ENCODE results near the gene DPP6. TPM values are rescaled to one million over a fixed set of nuclear protein-coding genes. Genes with fewer than 3 reads are reported as not detected.
A peak's percentile ranks its signal among the peaks of the same experiment; 100 is the strongest.

DPP6 gene
- total and polyA plus RNA-seq, 2 experiments from 2014 or later: not detected

DNA sequence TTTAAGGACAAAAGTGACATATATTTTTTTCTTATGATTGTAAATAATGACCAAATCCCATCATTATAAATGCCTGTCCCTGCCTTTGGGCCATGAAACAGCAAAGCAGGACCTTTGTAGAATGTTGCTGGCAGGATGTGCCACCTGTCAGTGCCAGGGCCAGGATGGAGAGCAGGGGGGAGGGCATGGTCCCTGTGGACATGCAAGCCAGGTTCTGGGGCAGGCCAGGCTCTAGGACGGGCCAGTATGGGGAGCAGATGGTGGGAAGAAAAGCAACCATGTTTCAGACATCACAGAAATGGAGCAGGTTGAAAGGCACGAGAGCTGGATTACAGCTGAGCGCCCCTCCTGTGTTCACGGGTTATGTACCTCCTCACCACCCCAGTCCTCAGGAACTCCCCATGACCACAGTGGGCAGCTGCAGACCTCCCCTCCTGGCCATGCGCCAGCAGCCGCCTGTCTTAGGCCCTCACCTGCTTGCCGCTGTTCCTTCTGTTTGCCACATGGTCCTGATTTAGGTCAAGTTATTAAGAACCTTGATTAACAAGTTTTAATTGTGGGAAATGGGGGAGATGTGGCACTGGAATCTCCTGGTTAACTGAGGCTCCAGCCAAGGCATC lies 740.3 kb downstream of the DPP6 start (continued):
- TF ChIP-seq ETS1 (IDR thresholded peaks at IDR 0.05) (no peak), ZNF114 (CRISPR knock-in tag; IDR thresholded peaks at IDR 0.05) (no peak), EZH2 (IDR thresholded peaks at IDR 0.05; ENCODE audit: low read depth, unreplicated experiment) (no peak), JUNB (IDR thresholded peaks at IDR 0.05; ENCODE audit: unreplicated experiment) (no peak), POLR2AphosphoS5 (IDR thresholded peaks at IDR 0.05; ENCODE audit: low read depth) (no peak), STAT1 (IDR thresholded peaks at IDR 0.05; ENCODE audit: unreplicated experiment) (no peak)
- TF ChIP-seq, protein P1, sequence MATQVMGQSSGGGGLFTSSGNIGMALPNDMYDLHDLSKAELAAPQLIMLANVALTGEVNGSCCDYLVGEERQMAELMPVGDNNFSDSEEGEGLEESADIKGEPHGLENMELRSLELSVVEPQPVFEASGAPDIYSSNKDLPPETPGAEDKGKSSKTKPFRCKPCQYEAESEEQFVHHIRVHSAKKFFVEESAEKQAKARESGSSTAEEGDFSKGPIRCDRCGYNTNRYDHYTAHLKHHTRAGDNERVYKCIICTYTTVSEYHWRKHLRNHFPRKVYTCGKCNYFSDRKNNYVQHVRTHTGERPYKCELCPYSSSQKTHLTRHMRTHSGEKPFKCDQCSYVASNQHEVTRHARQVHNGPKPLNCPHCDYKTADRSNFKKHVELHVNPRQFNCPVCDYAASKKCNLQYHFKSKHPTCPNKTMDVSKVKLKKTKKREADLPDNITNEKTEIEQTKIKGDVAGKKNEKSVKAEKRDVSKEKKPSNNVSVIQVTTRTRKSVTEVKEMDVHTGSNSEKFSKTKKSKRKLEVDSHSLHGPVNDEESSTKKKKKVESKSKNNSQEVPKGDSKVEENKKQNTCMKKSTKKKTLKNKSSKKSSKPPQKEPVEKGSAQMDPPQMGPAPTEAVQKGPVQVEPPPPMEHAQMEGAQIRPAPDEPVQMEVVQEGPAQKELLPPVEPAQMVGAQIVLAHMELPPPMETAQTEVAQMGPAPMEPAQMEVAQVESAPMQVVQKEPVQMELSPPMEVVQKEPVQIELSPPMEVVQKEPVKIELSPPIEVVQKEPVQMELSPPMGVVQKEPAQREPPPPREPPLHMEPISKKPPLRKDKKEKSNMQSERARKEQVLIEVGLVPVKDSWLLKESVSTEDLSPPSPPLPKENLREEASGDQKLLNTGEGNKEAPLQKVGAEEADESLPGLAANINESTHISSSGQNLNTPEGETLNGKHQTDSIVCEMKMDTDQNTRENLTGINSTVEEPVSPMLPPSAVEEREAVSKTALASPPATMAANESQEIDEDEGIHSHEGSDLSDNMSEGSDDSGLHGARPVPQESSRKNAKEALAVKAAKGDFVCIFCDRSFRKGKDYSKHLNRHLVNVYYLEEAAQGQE (IDR thresholded peaks at IDR 0.05; ENCODE audit: unreplicated experiment): no peak

GRCh38 chr7:154794147-154794780 lies 742.1 kb downstream of the DPP6 start:
- Histone ChIP-seq H3K4me2 (no peak overlapping the region), H3K27ac (ENCODE audit: low read depth) (no peak overlapping the region), H2AFZ (no peak overlapping the region), H3K79me2 (replicated peaks; ENCODE audit: insufficient read depth) (no peaks in the 10 kb centered on the region), H3F3A (replicated peaks; ENCODE audit: low read depth) (no peaks in the 10 kb centered on the region), H3K9me2 (ENCODE audit: insufficient read depth) (no peaks in the 10 kb centered on the region), H3K27me3 (ENCODE audit: insufficient read depth) (no peaks in the 10 kb centered on the region), H3K4me1 (ENCODE audit: insufficient read depth) (no peaks in the 10 kb centered on the region), H3K36me3 (ENCODE audit: insufficient read depth) (peaks cover 1% of the 10 kb centered on the region; the same call in 1 of the 2 replicates), H3K4me3 (no peak overlapping the region), H4K20me1 (replicated peaks; ENCODE audit: insufficient read depth) (no peaks in the 10 kb centered on the region)
- Mint-ChIP-seq H3K27me3 (ENCODE audit: insufficient read depth, low read depth, poor library complexity) (peaks cover 12% of the 10 kb centered on the region), H3K4me1 (peaks cover 7% of the 10 kb centered on the region), H3K4me3 (peak overlapping the region; percentile 65; the same call in 2 of the 3 replicates), H3K9me3 (no peaks in the 10 kb centered on the region), H3K27ac (0 out of 2 replicates have a peak overlapping the region, but pooled peaks have one; percentile 65), H3K36me3 (ENCODE audit: low read depth) (no peaks in the 10 kb centered on the region)
- peak; percentile 94 for ATAC-seq
- no peak for DNase-seq (ENCODE audit: low spot score)
- no peak for TF ChIP-seq JUNB (IDR thresholded peaks at IDR 0.05; ENCODE audit: unreplicated experiment)
- no peak for TF ChIP-seq STAT1 (IDR thresholded peaks at IDR 0.05; ENCODE audit: unreplicated experiment)
- no peak for TF ChIP-seq POLR2AphosphoS5 (IDR thresholded peaks at IDR 0.05; ENCODE audit: low read depth)
- TF ChIP-seq EZH2 (IDR thresholded peaks at IDR 0.05; ENCODE audit: low read depth, unreplicated experiment): no peak
